ENCODE measurements around the gene NRG3. TPM values are rescaled to one million over a fixed set of nuclear protein-coding genes. Genes with fewer than 3 reads are reported as not detected.

NRG3 gene
- total RNA-seq, 1 experiment from 2014 or later, result 0.66 TPM

DNA sequence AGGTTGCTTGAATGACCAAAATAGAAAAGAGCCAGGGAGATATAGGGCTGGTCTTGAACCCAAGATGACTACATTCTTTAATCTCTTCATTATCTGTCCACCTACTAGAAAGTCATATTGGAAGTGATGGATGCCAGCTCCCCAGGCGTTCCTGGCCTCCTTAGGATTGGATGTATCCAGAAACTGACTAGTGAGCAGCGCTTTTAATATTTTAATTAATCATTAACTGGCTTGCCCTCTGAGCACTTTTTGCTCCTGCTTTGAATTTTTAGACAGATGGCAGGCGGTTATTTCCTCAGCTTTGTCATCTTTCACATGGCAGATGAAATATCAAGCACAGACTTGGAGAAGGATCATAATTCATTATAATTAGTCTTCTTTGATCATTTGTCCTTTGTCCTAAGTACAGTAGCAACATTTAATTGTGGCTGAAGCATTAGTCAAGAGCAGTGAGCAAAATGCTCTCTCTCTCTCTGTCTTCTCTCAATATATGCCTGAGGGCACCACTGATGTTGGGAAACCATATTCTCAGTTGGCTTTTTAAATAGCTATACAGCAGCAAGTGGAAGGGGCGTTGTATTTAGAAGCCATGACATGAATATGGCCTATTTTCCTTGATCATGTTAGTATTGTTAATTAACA is 588.0 kb downstream of the NRG3 start:
- H3K9me3 Mint-ChIP-seq (ENCODE audit: unreplicated experiment), result peaks cover 11% of the 10 kb centered on the region
- Histone ChIP-seq H3K4me1 (peaks cover 5% of the 10 kb centered on the region; the same call in 1 of the 2 replicates), H3K9me3 (no peaks in the 10 kb centered on the region), H3K4me3 (ENCODE audit: low read depth, low read length) (no peak overlapping the region), H3K27me3 (replicated peaks; ENCODE audit: control insufficient read depth, insufficient read depth, low read length) (no peaks in the 10 kb centered on the region), H3K36me3 (ENCODE audit: control insufficient read depth, insufficient read depth, low read length) (no peaks in the 10 kb centered on the region)
- no TSS peak for BruUV-seq (replicated peaks)
- H3K36me3 Mint-ChIP-seq (ENCODE audit: insufficient read depth, unreplicated experiment), result no peaks in the 10 kb centered on the region
- TF ChIP-seq, protein P1, sequence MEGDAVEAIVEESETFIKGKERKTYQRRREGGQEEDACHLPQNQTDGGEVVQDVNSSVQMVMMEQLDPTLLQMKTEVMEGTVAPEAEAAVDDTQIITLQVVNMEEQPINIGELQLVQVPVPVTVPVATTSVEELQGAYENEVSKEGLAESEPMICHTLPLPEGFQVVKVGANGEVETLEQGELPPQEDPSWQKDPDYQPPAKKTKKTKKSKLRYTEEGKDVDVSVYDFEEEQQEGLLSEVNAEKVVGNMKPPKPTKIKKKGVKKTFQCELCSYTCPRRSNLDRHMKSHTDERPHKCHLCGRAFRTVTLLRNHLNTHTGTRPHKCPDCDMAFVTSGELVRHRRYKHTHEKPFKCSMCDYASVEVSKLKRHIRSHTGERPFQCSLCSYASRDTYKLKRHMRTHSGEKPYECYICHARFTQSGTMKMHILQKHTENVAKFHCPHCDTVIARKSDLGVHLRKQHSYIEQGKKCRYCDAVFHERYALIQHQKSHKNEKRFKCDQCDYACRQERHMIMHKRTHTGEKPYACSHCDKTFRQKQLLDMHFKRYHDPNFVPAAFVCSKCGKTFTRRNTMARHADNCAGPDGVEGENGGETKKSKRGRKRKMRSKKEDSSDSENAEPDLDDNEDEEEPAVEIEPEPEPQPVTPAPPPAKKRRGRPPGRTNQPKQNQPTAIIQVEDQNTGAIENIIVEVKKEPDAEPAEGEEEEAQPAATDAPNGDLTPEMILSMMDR (IDR thresholded peaks at IDR 0.05; ENCODE audit: insufficient read depth in 1 of 2, low read depth in 1 of 2, low read length in 1 of 2, severe bottlenecking in 1 of 2, unreplicated experiment in 1 of 2), result no peak
- no peak overlapping the region for H3K27ac Mint-ChIP-seq (ENCODE audit: unreplicated experiment)
- intact Hi-C loops (cut with micrococcal nuclease; ENCODE audit: unreplicated experiment), result no loop called here
- H3K4me3 Mint-ChIP-seq (ENCODE audit: unreplicated experiment), result no peak overlapping the region
- ChIA-PET POLR2A (no interaction called here), CTCF (no interaction called here)
- no peaks in the 10 kb centered on the region for H3K27me3 Mint-ChIP-seq (ENCODE audit: insufficient read depth, unreplicated experiment)
- H3K4me1 Mint-ChIP-seq (ENCODE audit: low read depth, unreplicated experiment), result peaks cover 6% of the 10 kb centered on the region
- DNase-seq, result no peak

- no peak overlapping the region for H3K4me3 Mint-ChIP-seq (ENCODE audit: unreplicated experiment)
- TF ChIP-seq, protein P1 (IDR thresholded peaks at IDR 0.05; ENCODE audit: insufficient read depth in 1 of 2, low read depth in 1 of 2, low read length in 1 of 2, severe bottlenecking in 1 of 2, unreplicated experiment in 1 of 2), result no peak
- H3K27ac Mint-ChIP-seq (ENCODE audit: unreplicated experiment), result no peak overlapping the region
- H3K36me3 Mint-ChIP-seq (ENCODE audit: insufficient read depth, unreplicated experiment), result no peaks in the 10 kb centered on the region
- intact Hi-C loops (cut with micrococcal nuclease; ENCODE audit: unreplicated experiment), result no loop called here
- no peak overlapping the region for H3K4me3 ChIP-seq (ENCODE audit: low read depth, low read length)
- H3K9me3 ChIP-seq, result no peaks in the 10 kb centered on the region
- ChIA-PET CTCF (no interaction called here), POLR2A (no interaction called here)
- no peak for DNase-seq
- no peaks in the 10 kb centered on the region for H3K27me3 Mint-ChIP-seq (ENCODE audit: insufficient read depth, unreplicated experiment)
- peaks cover 6% of the 10 kb centered on the region for H3K4me1 Mint-ChIP-seq (ENCODE audit: low read depth, unreplicated experiment)
- no TSS peak for BruUV-seq (replicated peaks)
- H3K27me3 ChIP-seq (replicated peaks; ENCODE audit: control insufficient read depth, insufficient read depth, low read length), result no peaks in the 10 kb centered on the region
- peaks cover 11% of the 10 kb centered on the region for H3K9me3 Mint-ChIP-seq (ENCODE audit: unreplicated experiment)
- peaks cover 5% of the 10 kb centered on the region; the same call in 1 of the 2 replicates for H3K4me1 ChIP-seq
- no peaks in the 10 kb centered on the region for H3K36me3 ChIP-seq (ENCODE audit: control insufficient read depth, insufficient read depth, low read length)
These were observed 588.6 kb downstream of the NRG3 start for GRCh38 chr10:82463614-82464013.

- H3K27ac Mint-ChIP-seq (ENCODE audit: unreplicated experiment), result no peak overlapping the region
- Histone ChIP-seq H3K36me3 (ENCODE audit: control insufficient read depth, insufficient read depth, low read length) (no peaks in the 10 kb centered on the region), H3K9me3 (no peaks in the 10 kb centered on the region), H3K27me3 (replicated peaks; ENCODE audit: control insufficient read depth, insufficient read depth, low read length) (no peaks in the 10 kb centered on the region), H3K4me3 (ENCODE audit: low read depth, low read length) (no peak overlapping the region), H3K4me1 (peaks cover 5% of the 10 kb centered on the region; the same call in 1 of the 2 replicates)
- no peak overlapping the region for H3K4me3 Mint-ChIP-seq (ENCODE audit: unreplicated experiment)
- H3K4me1 Mint-ChIP-seq (ENCODE audit: low read depth, unreplicated experiment), result peaks cover 6% of the 10 kb centered on the region
- intact Hi-C loops (cut with micrococcal nuclease; ENCODE audit: unreplicated experiment), result no loop called here
- peaks cover 11% of the 10 kb centered on the region for H3K9me3 Mint-ChIP-seq (ENCODE audit: unreplicated experiment)
- no TSS peak for BruUV-seq (replicated peaks)
- DNase-seq, result no peak
- TF ChIP-seq, protein P1 (IDR thresholded peaks at IDR 0.05; ENCODE audit: insufficient read depth in 1 of 2, low read depth in 1 of 2, low read length in 1 of 2, severe bottlenecking in 1 of 2, unreplicated experiment in 1 of 2), result no peak
- ChIA-PET CTCF (no interaction called here), POLR2A (no interaction called here)
- no peaks in the 10 kb centered on the region for H3K27me3 Mint-ChIP-seq (ENCODE audit: insufficient read depth, unreplicated experiment)
- no peaks in the 10 kb centered on the region for H3K36me3 Mint-ChIP-seq (ENCODE audit: insufficient read depth, unreplicated experiment)
These were observed 589.3 kb downstream of the NRG3 start for GRCh38 chr10:82464191-82464818.

Measured in Caco-2 (cell line).